GM18519 (cell line): Measurements from ENCODE around the gene TTLL11.
"Not testable (repeated sequence)": the region's sequence is repeated elsewhere in the genome, so short reads cannot be mapped to it uniquely, and the experiment has no call there.

Source experiments
- ATAC-seq: cut with Tn5 transposase; IDR thresholded peaks from one replicate; pipeline ENCODE4 v1.9.1; 2021; ENCODE audit warnings: mild to moderate bottlenecking, moderate library complexity; ENCODE audit not compliant: unreplicated experiment, low FRiP score

The TTLL11 gene

GRCh38 chr9:121807823-121808278 lies 285.3 kb downstream of the TTLL11 start:
- no peak for ATAC-seq

DNA sequence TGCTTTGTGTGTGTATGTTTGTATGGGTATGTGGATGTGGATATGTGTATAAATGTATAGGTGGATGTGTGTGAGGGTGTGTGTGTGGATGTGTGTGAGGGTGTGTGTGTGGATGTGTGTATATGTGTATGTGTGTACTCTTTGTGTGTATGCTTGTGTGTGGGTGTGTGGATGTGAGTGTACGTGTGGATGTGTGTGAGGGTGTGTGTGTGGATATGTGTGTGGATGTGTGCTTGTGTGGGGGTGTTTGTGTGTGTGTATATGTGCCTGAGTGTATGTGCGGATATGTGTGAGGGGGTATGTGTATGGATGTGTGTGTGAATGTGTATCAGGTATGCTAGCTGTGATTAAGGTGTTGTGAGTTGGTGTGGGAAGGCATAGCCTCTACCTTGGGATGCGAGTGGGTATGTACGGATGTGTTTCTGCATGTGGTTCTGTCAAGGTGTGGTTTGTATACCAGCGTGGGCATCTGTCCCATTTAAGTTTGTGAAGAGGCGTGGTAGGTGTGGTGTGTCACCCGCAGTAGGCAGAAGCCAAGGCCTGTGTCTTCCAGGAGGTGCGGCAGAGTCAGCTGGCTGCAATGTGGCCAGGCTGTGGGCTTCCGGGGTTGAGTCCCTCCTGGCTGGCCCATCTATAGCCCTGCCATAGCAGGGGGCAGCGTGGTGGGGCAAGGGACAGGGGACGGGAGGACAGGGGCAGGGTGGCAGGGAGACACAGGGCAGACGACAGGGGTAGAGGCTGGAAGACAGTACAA lies 285.9 kb downstream of the TTLL11 start:
- ATAC-seq: no peak

- no peak for ATAC-seq
Observed at GRCh38 chr9:121802753-121803152, 290.4 kb downstream of the TTLL11 start.

- ATAC-seq: no peak
Observed at GRCh38 chr9:121801579-121801978, 291.5 kb downstream of the TTLL11 start.

DNA sequence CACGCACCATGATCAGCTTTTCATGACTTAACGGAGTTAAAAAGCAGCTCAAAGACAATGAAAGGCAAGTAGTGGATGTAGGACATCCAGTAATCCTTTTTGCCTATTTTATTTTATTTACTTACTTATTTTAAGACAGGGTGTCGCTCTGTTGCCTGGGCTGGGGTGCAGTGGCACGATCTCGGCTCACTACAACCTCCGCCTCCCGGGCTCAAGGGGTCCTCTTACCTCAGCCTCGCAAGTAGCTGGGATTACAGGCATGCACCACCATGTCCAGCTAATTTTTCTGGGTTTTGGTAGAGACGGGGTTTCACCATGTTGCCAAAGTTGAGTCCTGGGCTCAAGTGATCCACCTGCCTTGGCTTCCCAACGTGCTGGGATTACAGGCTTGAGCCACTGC lies 292.7 kb downstream of the TTLL11 start:
- ATAC-seq: no peak

DNA sequence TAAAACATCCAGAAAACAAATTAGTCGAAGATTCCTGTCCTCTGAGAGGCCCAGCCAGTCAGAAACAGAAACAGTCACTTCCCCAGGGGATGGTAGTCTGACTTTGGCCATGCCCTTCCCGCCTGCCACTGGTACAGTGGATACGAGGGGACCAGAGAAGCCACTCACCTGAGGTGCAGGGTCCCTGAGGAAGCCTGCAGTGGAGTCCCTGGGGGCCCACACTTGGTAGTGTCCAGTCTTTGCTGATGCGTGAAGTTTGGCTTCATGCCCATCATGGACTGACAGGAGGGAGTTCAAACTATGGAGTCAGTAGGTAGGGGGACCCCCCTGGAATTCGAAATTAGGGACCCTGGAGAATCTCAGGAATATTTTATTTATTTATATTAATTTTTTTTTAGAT lies 294.2 kb downstream of the TTLL11 start:
- ATAC-seq: no peak

DNA sequence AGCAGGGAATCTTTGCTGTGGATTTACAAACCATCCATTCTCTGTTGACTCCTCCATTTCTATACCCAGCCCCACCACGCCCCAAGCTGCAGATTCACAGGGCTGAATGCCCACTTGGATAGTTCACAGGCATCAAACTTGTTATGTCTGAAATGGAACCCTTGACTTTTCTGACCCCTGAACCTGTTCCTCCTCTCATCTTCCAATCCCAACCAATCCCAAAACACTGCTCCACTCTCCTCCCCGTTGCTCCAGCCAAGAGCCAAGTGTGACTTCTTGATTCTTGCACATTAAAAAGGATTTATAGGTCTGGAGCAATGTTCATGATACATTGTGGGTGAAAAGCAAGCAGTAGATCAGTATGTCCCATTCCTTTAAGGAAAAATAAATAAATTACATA lies 296.0 kb downstream of the TTLL11 start:
- ATAC-seq: no peak

- ATAC-seq: not testable (repeated sequence)
Observed at GRCh38 chr9:121794334-121794733, 298.8 kb downstream of the TTLL11 start.

- not testable (repeated sequence) for ATAC-seq
Observed at GRCh38 chr9:121792476-121792875, 300.6 kb downstream of the TTLL11 start.

DNA sequence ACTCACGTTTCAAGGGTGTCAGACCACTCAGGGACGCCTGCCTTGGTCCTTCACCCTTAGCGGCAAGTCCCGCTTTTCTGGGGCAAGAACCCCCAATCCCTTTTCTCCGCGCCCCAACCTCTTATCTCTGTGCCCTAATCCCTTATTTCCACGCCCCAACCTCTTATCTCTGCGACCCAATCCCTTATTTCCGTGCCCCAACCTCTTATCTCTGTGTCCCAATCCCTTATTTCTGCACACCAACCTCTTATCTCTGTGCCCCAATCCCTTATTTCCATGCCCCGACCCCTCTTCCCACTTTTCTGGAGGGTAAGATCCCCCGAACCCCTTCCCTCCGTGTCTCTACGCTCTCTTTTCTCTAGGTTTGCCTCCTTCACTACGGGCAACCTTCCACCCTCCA lies 302.3 kb downstream of the TTLL11 start:
- no peak for ATAC-seq

DNA sequence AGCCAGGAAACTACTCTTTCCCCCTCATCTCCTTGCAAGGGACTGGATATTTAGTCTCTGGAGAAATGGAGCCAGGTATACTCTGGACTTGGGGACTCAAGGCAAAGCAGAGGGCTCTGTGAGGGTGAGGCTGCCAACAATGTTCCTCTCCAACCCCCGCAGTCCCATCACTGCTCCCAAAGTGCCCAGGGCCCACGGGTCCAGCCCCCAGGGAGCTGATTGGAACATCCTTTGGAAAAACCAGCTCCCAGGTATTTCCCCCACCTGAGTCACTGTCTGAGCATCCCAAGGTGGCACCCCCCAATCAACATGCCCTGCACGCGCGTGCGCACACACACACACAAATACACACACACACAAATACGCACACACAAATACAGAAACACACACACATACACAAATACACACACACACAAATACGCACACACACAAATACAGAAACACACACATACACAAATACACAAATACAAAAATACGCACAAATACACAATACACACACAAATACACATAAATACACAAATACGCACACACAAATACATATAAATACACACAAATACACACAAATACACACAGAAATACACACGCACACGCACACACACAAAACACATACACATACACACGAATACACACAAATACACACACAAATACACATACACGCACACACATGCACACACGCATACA lies 304.3 kb downstream of the TTLL11 start:
- no peak for ATAC-seq

DNA sequence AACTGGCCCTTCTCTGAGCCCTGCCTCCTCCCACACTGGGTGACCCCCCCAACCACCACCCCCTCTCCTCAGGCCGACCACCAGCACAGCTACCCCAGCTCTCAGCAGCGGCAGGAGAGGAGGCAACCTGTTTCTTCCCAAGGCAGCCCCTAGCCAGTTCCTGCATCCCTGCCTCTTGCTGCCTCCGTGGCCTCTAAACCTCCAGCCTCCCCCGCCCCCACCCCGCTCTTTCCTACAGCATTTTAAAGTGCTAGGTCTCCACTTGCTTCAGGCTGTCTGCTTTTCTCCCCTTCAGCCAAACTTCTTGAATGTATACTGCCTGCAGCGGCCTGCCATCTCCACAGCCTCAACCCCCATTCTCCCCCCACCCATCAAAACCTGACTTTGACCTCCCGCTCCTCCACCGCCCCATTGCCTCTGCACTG lies 306.1 kb downstream of the TTLL11 start:
- ATAC-seq: no peak

- no peak for ATAC-seq
Observed at GRCh38 chr9:121786543-121786948, 306.6 kb downstream of the TTLL11 start.

GRCh38 chr9:121785673-121786542 lies 307.2 kb downstream of the TTLL11 start:
- no peak for ATAC-seq

DNA sequence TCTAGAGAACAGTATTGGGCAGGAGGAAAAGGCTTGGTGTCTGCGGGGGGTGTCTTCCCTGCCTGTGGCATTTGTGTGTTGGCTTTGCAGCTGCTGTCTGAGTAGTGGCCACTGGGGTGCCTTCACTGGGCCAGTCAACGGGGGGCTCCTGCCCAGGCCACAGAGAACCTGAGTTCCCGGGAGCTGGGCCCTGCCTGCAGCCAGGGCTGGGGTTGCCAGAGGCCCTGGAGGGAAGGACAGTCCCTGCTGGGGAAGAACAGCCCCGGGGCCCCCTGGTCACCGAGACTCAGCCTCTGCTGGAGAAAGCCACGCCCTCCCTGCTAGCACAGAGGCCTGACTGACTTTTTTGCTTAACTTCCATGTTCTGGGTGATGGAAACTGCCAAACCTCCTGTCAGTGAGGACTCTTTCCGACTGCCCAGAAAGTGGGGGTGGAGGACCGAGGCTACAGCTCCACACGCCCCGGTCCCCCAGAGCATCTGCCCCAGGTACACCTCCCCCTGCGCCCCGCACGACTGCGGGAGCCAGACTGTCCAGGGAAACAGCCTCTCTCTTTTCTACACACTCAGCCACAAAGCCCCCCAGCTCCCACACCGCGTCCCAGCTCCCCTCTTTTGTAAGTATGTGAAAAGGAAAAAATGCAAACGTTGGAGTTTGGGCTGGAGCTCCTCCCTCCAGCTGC lies 308.2 kb downstream of the TTLL11 start:
- ATAC-seq: no peak

GRCh38 chr9:121783521-121784507 lies 309.3 kb downstream of the TTLL11 start:
- no peak for ATAC-seq

GRCh38 chr9:121783111-121783510 lies 310.0 kb downstream of the TTLL11 start:
- ATAC-seq: no peak

DNA sequence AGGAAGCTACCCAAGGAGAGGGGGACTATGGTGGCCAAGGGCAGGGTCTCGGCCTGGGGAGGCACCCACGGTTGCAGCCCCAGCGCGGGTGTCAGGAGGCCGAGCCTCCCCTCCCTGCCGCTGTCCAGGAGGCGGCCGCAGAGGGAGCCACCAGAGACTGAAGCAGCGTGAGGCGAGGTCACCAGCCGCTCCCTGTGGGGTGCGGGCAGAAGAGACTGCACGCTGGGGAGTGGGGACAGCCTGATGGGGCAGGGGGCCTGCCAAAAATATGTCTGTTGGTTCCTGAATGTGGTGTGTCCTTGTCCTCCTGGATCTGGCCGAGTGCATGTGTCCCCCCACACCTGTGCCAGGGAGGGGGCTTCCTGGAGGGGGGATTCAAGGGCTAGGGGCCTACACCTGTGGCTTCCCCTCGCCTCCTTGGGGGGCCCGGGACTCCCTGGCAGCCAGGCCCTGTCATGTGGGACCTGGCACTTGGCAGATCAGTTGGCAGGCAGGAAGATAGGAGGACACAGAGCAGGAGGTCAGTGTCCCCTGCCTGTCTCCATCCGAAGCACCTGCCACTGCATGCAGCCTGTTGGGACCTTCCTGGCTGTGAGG lies 310.5 kb downstream of the TTLL11 start:
- ATAC-seq: no peak
